Panc1 (cell line): ENCODE measurements around the gene ERN1.
"Not testable (repeated sequence)": the region's sequence is repeated elsewhere in the genome, so short reads cannot be mapped to it uniquely, and the experiment has no call there.

Source experiments
- CTCF ChIP-seq: fragments of 450-650 bp; IDR thresholded peaks from 2 replicates; pipeline ENCODE4 v1.5.1; 2017; ENCODE audit warnings: mild to moderate bottlenecking
- POLR2AphosphoS5 ChIP-seq: IDR thresholded peaks from 2 replicates; pipeline ENCODE4 v1.6.1; 2012; ENCODE audit warnings: mild to moderate bottlenecking, low read depth, low read length, moderate library complexity

DNA sequence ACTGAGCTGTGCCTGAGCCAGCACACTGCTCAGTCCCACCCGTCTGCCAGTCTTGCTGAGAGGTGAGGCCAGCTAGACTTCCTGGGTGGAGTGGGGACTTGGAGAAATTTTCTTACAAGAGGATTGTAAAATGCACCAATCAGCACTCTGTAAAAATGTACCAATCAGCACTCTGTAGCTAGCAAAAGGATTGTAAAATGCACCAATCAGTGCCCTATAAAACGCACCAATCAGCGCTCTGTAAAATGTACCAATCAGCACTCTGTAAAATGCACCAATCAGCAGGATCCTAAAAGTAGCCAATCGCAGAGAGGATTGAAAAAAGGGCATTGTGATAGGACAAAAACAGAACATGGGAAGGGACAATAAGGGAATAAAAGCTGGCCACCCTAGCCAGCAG, 49.1 kb upstream of the ERN1 start:
- TF ChIP-seq CTCF, POLR2AphosphoS5: not testable (repeated sequence)
